Hepatocyte (in vitro differentiated cells): Measurements from ENCODE around the gene FER1L5.

Source experiments
- EZH2 ChIP-seq: fragments of 200-600 bp; sonication (generic); IDR thresholded peaks from 2 replicates; pipeline ENCODE4 v1.6.1; 2016; ENCODE audit warnings: antibody characterized with exemption, mild to moderate bottlenecking, borderline replicate concordance
- EZH2phosphoT487 ChIP-seq: fragments of 200-600 bp; sonication (generic); IDR thresholded peaks from one replicate; pipeline ENCODE4 v1.6.1; 2018; ENCODE audit warnings: antibody characterized with exemption, mild to moderate bottlenecking, low read depth, moderate library complexity; ENCODE audit not compliant: unreplicated experiment, severe bottlenecking
- TF ChIP-seq, protein P1 (sequence below): fragments of 200-600 bp; sonication (generic); IDR thresholded peaks from 2 replicates; pipeline ENCODE4 v1.5.1; 2016; ENCODE audit warnings: antibody characterized with exemption, mild to moderate bottlenecking; ENCODE audit not compliant: poor library complexity

DNA sequence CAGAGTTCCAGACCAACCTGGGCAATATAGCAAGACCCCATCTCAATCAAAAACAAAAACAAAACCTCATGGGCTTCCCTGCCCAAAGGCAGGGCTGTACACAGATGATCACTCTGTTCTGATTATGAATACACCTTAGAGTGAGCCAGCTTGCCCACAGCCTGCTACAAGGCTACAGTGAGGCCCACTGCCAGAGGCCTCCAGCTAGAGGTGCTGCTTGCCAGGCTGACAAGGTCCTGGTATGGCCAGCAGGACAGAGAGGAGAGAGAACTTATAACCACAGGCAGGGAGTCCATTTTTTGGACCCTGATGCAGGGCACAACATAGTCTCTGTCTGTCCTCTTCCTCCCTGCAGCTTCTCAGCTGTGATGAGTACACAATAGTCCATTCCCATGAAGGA, 46.0 kb upstream of the FER1L5 start:
- TF ChIP-seq EZH2phosphoT487, result no peak
- TF ChIP-seq, protein P1, sequence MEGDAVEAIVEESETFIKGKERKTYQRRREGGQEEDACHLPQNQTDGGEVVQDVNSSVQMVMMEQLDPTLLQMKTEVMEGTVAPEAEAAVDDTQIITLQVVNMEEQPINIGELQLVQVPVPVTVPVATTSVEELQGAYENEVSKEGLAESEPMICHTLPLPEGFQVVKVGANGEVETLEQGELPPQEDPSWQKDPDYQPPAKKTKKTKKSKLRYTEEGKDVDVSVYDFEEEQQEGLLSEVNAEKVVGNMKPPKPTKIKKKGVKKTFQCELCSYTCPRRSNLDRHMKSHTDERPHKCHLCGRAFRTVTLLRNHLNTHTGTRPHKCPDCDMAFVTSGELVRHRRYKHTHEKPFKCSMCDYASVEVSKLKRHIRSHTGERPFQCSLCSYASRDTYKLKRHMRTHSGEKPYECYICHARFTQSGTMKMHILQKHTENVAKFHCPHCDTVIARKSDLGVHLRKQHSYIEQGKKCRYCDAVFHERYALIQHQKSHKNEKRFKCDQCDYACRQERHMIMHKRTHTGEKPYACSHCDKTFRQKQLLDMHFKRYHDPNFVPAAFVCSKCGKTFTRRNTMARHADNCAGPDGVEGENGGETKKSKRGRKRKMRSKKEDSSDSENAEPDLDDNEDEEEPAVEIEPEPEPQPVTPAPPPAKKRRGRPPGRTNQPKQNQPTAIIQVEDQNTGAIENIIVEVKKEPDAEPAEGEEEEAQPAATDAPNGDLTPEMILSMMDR, result no peak
- no peak for TF ChIP-seq EZH2
